Thoracic aorta (tissue), 2 donors: ENCODE results near the gene PHLDA2. TPM values are rescaled to one million over a fixed set of nuclear protein-coding genes. Genes with fewer than 3 reads are reported as not detected.

ENCODE experiments used
- ATAC-seq: fragments of 150-250 bp; one replicate; pipeline ENCODE4 v1.8.0; 2017; ENCODE audit warnings: low read depth; ENCODE audit not compliant: insufficient number of reproducible peaks, low FRiP score
- DNase-seq: peaks from one replicate; pipeline ENCODE4 v3.0.0-alpha.2; 2020; ENCODE audit warnings: low spot score
- H3K27ac ChIP-seq, 2 donors: fragments of 200-600 bp; sonication (generic); 1 replicate in 1 of 2; 2 replicates in 1 of 2; pipeline ENCODE4 v1.5.1; 2016; ENCODE audit warnings: mild to moderate bottlenecking in 2 of 2, moderate library complexity in 2 of 2
- H3K27me3 ChIP-seq: fragments of 200-600 bp; sonication (generic); replicated peaks from 2 replicates; pipeline ENCODE4 v1.6.0; 2016; ENCODE audit warnings: mild to moderate bottlenecking; ENCODE audit not compliant: insufficient read depth
- H3K36me3 ChIP-seq: fragments of 200-600 bp; sonication (generic); one replicate; pipeline ENCODE4 v1.5.1; 2016
- H3K4me1 ChIP-seq, 2 donors: fragments of 200-600 bp; sonication (generic); 1 replicate in 1 of 2; 2 replicates in 1 of 2; pipeline versions ENCODE4 v1.5.1 to v1.6.0; 2016; ENCODE audit warnings: low read depth in 2 of 2, mild to moderate bottlenecking in 1 of 2; ENCODE audit not compliant: control insufficient read depth in 1 of 2
- H3K4me3 ChIP-seq: fragments of 200-600 bp; sonication (generic); 2 replicates; pipeline ENCODE4 v1.5.1; 2016; ENCODE audit warnings: mild to moderate bottlenecking
- H3K9me3 ChIP-seq: fragments of 200-600 bp; sonication (generic); 2 replicates; pipeline ENCODE4 v1.5.1; 2016
- total RNA-seq, 2 donors: library from RNA; depleted of rRNA; stranded (reverse); fragments of >200 nt; gene quantifications; one replicate each; pipeline versions ENCODE4 v1.1.0 to v1.2.3, GENCODE V29; 2016
- TF ChIP-seq, protein P1 (sequence below): fragments of 200-600 bp; sonication (generic); IDR thresholded peaks from one replicate; pipeline ENCODE4 v1.5.1; 2019; ENCODE audit warnings: antibody characterized with exemption

The PHLDA2 gene
- total RNA-seq, 2 donors from 2014 or later, result 14.4 to 21.3 TPM

- ATAC-seq (no peak), DNase-seq (no peak)
- H3K9me3 ChIP-seq, result no peaks in the 10 kb centered on the region
- H3K4me1 ChIP-seq, result peaks cover 7 to 18% of the 10 kb centered on the region in 2 donors
- H3K27ac ChIP-seq, result peak overlapping the region; percentile 59 to 68
- H3K27me3 ChIP-seq, result no peaks in the 10 kb centered on the region
- TF ChIP-seq, protein P1, sequence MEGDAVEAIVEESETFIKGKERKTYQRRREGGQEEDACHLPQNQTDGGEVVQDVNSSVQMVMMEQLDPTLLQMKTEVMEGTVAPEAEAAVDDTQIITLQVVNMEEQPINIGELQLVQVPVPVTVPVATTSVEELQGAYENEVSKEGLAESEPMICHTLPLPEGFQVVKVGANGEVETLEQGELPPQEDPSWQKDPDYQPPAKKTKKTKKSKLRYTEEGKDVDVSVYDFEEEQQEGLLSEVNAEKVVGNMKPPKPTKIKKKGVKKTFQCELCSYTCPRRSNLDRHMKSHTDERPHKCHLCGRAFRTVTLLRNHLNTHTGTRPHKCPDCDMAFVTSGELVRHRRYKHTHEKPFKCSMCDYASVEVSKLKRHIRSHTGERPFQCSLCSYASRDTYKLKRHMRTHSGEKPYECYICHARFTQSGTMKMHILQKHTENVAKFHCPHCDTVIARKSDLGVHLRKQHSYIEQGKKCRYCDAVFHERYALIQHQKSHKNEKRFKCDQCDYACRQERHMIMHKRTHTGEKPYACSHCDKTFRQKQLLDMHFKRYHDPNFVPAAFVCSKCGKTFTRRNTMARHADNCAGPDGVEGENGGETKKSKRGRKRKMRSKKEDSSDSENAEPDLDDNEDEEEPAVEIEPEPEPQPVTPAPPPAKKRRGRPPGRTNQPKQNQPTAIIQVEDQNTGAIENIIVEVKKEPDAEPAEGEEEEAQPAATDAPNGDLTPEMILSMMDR, result no peak
- H3K36me3 ChIP-seq, result no peaks in the 10 kb centered on the region
- peak overlapping the region; percentile 91 for H3K4me3 ChIP-seq
Measured at GRCh38 chr11:2901196-2901796, 27.9 kb downstream of the PHLDA2 start.

DNA sequence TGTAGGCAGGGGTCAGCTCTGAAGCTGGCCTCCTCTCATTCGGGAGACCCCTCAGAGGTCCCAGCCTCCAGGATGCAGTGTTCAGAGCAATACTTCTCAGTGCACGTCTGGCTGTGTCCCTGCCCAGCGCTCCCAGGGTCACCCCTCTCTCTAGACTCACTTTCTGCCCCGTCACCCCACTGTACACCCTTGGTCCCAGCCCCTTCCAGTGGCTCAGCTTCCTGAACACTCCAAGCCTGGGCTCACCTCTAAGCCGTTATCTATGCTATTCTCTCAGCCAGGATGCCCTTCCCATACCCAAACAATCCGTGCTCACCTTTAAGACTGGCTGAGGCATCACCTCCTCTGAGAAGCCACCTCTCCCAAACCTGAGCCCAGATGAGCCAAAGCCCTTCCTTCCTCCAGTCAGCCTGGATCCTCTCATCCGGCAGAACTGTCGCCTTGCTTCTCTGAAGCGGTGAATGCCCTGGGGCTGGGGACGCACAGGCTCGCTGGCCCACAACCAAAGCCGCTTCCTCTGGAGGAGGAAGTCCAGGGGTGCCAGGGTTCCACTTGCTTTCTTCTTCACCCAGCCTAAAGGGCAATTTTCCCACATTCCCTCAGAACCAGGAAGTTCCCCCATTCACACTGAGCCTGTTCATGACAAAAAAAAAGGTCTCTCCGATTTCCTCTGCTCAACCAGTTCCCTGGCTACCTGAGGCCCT is 30.0 kb downstream of the PHLDA2 start:
- no peaks in the 10 kb centered on the region for H3K9me3 ChIP-seq
- no peak for ATAC-seq
- H3K27me3 ChIP-seq, result no peaks in the 10 kb centered on the region
- H3K27ac ChIP-seq, result no peak overlapping the region
- no peaks in the 10 kb centered on the region for H3K36me3 ChIP-seq
- DNase-seq, result no peak
- H3K4me1 ChIP-seq, result peaks cover 7 to 18% of the 10 kb centered on the region in 2 donors
- no peak overlapping the region for H3K4me3 ChIP-seq
- TF ChIP-seq, protein P1, result no peak

DNA sequence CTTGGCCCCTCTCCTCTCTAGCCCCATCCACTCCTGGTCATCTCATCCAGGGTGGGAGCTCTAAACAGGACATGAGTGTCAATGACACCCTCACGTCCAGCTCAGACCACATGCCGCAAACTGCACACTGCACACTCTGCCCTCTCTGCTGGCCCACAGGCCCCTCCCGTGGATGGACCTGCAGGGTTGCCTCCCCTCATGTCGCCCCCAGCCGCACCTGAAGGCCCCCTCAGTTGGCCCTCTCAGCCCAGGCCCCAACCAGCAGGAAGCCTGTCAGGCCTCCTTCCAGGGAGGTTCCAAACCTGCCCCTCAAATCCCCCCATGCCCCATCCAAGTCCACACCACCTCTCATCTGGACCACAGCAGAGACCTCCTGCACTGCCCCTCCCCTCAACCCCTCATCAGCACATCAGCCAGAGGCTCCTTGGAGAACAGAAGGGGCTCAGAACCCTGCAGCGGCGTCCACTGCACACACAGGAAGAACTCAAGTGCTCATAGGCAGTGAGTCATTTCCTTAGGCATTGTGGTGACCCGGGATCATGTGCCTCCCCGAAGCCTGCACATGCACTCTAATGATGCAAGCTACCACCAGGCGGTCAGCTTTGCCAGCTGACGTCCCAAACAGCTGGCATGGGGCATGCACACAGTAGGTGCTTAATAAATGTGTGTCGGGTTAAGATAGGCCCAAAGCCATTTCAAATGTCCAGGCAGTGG is 30.7 kb downstream of the PHLDA2 start:
- H3K27ac ChIP-seq, result no peak overlapping the region
- no peaks in the 10 kb centered on the region for H3K27me3 ChIP-seq
- H3K9me3 ChIP-seq, result no peaks in the 10 kb centered on the region
- DNase-seq (no peak), ATAC-seq (peak; percentile 36)
- H3K36me3 ChIP-seq, result no peaks in the 10 kb centered on the region
- H3K4me1 ChIP-seq, result peaks cover 7 to 18% of the 10 kb centered on the region in 2 donors
- H3K4me3 ChIP-seq, result no peak overlapping the region
- TF ChIP-seq, protein P1, result no peak

GRCh38 chr11:2897048-2897447 is 32.2 kb downstream of the PHLDA2 start:
- Histone ChIP-seq H3K4me1 (peaks cover 4 to 14% of the 10 kb centered on the region in 2 donors), H3K36me3 (no peaks in the 10 kb centered on the region), H3K9me3 (no peaks in the 10 kb centered on the region), H3K27me3 (no peaks in the 10 kb centered on the region), H3K4me3 (no peak overlapping the region), H3K27ac (no peak overlapping the region)
- ATAC-seq (no peak), DNase-seq (no peak)
- TF ChIP-seq, protein P1, result no peak

DNA sequence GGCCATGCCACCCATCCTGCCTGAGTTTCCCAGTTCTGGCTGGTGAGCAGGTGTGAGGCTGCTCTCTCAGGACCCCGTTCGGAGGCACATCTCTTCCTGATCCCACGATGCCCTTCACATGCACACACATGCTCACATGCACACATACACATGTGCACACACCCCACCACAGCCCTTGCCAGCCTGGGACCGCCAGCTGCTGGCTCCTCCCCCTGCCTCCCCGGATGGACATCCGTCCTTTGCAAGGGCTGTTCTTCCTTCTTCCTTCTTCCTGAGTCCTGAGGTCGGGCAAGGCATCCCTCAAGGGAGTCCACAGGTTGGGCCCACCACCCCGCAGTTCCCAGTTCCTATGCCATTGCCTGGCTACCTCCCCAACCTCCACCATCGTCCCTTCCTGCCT is 33.2 kb downstream of the PHLDA2 start:
- no peaks in the 10 kb centered on the region for H3K27me3 ChIP-seq
- H3K36me3 ChIP-seq, result no peaks in the 10 kb centered on the region

More for the DNA sequence above, 33.2 kb downstream of the PHLDA2 start:
- Histone ChIP-seq H3K4me3 (no peak overlapping the region), H3K4me1 (peaks cover 10 to 19% of the 10 kb centered on the region in 2 donors), H3K9me3 (no peaks in the 10 kb centered on the region), H3K27ac (no peak overlapping the region)
- DNase-seq (no peak), ATAC-seq (no peak)
- TF ChIP-seq, protein P1, result no peak
